ENCODE data around the gene EFCAB14.

EFCAB14 gene

DNA sequence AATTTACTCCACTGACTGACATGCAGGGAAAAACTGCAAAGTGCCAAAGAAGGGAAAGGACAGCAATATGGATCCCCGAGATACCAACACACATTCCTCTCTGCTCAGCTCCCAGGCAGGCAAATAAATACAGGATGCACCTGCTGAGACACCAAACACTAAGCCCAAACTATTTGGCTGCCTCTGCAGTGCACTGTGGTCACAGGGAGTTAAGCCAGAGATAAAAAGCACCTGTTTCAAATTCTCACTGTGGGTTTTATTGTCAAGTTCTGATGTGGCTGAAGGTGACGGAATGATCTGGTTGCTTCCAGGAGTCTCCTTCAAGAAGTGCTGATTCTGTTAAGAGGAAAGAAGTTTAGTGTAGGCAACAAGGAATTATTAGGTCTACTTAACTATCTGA lies 29.6 kb downstream of the EFCAB14 start:
- H3K4me3 ChIP-seq (ENCODE audit: low read depth in 1 of 2, low read length in 2 of 2) = no peak overlapping the region
- H3K27ac ChIP-seq (ENCODE audit: low read length) = 0 out of 2 replicates have a peak overlapping the region, but pooled peaks have one; percentile 1
- peaks cover 4% of the 10 kb centered on the region; the same call in 1 of the 2 replicates for H4K20me1 ChIP-seq (ENCODE audit: insufficient read depth, low read length)
- H3K9me3 ChIP-seq (ENCODE audit: insufficient read depth, low read length, severe bottlenecking) = no peaks in the 10 kb centered on the region
- DNase-seq = peak; percentile 59
- H2AFZ ChIP-seq (ENCODE audit: low read depth, low read length) = no peak overlapping the region
- peak; percentile 91 for ATAC-seq (ENCODE audit: insufficient read depth, low read depth)
- no peak overlapping the region for H3K9ac ChIP-seq (ENCODE audit: low read depth, low read length)
- TF ChIP-seq EZH2 (IDR thresholded peaks at IDR 0.05; ENCODE audit: borderline replicate concordance, low read depth, low read length, severe bottlenecking) = no peak
- peaks cover 91% of the 10 kb centered on the region for H3K36me3 ChIP-seq (ENCODE audit: insufficient read depth, low read length)
- H3K27me3 ChIP-seq (ENCODE audit: insufficient read depth, low read length, poor library complexity) = no peaks in the 10 kb centered on the region
- H3K4me2 ChIP-seq (ENCODE audit: insufficient read depth, low read length) = no peak overlapping the region
- H3K79me2 ChIP-seq (ENCODE audit: insufficient read depth, low read length) = no peaks in the 10 kb centered on the region
- H3K4me1 ChIP-seq (ENCODE audit: insufficient read depth, low read length) = peaks cover 14% of the 10 kb centered on the region

DNA sequence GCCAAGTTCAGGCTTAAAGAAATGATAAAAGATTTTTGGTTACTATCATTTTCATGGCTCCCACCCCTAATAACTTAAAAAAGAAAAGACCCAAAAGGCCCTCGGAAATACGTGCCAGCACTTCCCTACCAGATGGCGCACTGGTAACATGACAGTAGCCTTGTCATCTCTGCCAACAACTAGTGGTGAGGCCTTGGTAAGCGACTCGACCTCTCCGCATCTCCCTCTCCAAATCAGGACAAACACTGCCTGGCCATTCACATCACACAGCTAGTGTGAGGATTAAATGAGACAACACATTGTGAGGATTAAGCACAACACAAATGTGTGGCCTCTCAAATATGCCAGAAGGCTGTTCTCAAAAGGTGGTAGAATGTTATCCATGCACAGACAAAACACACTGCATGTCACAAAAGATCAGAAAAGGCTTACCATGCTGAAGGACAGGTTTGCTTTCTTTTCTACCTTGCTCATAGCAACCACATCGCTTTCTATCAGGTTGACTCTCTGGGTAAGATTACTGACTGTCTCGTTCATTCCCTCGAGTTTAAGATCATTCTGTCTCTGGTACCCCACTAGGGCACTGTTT lies 30.9 kb downstream of the EFCAB14 start:
- Histone ChIP-seq H3K9ac (ENCODE audit: low read depth, low read length) (no peak overlapping the region), H3K27me3 (ENCODE audit: insufficient read depth, low read length, poor library complexity) (no peaks in the 10 kb centered on the region), H4K20me1 (ENCODE audit: insufficient read depth, low read length) (peaks cover 4% of the 10 kb centered on the region; the same call in 1 of the 2 replicates), H3K4me3 (ENCODE audit: low read depth in 1 of 2, low read length in 2 of 2) (no peak overlapping the region), H3K4me1 (ENCODE audit: insufficient read depth, low read length) (peaks cover 14% of the 10 kb centered on the region), H3K4me2 (ENCODE audit: insufficient read depth, low read length) (no peak overlapping the region), H3K36me3 (ENCODE audit: insufficient read depth, low read length) (peaks cover 98% of the 10 kb centered on the region), H2AFZ (ENCODE audit: low read depth, low read length) (no peak overlapping the region), H3K27ac (ENCODE audit: low read length) (no peak overlapping the region), H3K79me2 (ENCODE audit: insufficient read depth, low read length) (no peaks in the 10 kb centered on the region), H3K9me3 (ENCODE audit: insufficient read depth, low read length, severe bottlenecking) (no peaks in the 10 kb centered on the region)
- no peak for DNase-seq
- TF ChIP-seq, protein P1, sequence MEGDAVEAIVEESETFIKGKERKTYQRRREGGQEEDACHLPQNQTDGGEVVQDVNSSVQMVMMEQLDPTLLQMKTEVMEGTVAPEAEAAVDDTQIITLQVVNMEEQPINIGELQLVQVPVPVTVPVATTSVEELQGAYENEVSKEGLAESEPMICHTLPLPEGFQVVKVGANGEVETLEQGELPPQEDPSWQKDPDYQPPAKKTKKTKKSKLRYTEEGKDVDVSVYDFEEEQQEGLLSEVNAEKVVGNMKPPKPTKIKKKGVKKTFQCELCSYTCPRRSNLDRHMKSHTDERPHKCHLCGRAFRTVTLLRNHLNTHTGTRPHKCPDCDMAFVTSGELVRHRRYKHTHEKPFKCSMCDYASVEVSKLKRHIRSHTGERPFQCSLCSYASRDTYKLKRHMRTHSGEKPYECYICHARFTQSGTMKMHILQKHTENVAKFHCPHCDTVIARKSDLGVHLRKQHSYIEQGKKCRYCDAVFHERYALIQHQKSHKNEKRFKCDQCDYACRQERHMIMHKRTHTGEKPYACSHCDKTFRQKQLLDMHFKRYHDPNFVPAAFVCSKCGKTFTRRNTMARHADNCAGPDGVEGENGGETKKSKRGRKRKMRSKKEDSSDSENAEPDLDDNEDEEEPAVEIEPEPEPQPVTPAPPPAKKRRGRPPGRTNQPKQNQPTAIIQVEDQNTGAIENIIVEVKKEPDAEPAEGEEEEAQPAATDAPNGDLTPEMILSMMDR (IDR thresholded peaks at IDR 0.05; ENCODE audit: borderline replicate concordance, extremely low read depth, low read length, poor library complexity, severe bottlenecking) = no peak
- TF ChIP-seq EZH2 (IDR thresholded peaks at IDR 0.05; ENCODE audit: borderline replicate concordance, low read depth, low read length, severe bottlenecking) = no peak
- no peak for ATAC-seq (ENCODE audit: insufficient read depth, low read depth)

DNA sequence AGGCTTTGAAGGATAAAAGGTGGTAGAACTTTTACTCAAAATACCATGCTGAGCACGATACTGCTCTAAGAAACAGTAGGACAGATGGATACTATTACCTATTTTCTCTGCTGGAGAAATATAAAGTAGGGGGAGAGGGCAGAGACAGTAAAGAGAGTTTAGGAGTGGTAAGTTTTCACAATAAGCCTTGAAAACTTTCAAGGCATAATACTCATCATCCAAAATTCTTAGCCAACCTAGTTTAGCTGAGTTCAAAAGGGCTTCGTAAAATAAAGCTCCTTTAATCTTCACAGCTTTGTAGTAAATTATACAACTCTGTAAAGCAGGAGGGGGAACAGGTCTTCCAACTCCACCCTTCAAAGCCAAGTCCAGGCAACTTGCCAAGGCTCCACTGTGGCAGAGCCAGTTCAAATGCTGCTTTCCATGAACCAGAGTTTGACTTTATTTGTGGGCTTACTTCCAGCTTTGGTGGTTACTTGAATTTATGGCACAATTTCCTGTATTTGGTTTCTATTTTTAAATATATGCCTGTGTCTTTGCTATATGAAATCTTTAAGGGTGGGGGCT lies 31.7 kb downstream of the EFCAB14 start:
- H3K4me3 ChIP-seq (ENCODE audit: low read depth in 1 of 2, low read length in 2 of 2) = no peak overlapping the region
- peaks cover 14% of the 10 kb centered on the region for H3K4me1 ChIP-seq (ENCODE audit: insufficient read depth, low read length)
- ATAC-seq (ENCODE audit: insufficient read depth, low read depth) (peak; percentile 64), DNase-seq (peak; percentile 73)
- H3K9ac ChIP-seq (ENCODE audit: low read depth, low read length) = no peak overlapping the region
- H3K36me3 ChIP-seq (ENCODE audit: insufficient read depth, low read length) = peaks cover 98% of the 10 kb centered on the region
- no peak overlapping the region for H3K4me2 ChIP-seq (ENCODE audit: insufficient read depth, low read length)
- no peaks in the 10 kb centered on the region for H3K9me3 ChIP-seq (ENCODE audit: insufficient read depth, low read length, severe bottlenecking)
- no peaks in the 10 kb centered on the region for H3K27me3 ChIP-seq (ENCODE audit: insufficient read depth, low read length, poor library complexity)
- TF ChIP-seq, protein P1 (IDR thresholded peaks at IDR 0.05; ENCODE audit: borderline replicate concordance, extremely low read depth, low read length, poor library complexity, severe bottlenecking) = no peak
- no peak for TF ChIP-seq EZH2 (IDR thresholded peaks at IDR 0.05; ENCODE audit: borderline replicate concordance, low read depth, low read length, severe bottlenecking)
- H3K27ac ChIP-seq (ENCODE audit: low read length) = no peak overlapping the region
- no peaks in the 10 kb centered on the region for H3K79me2 ChIP-seq (ENCODE audit: insufficient read depth, low read length)
- H2AFZ ChIP-seq (ENCODE audit: low read depth, low read length) = no peak overlapping the region
- H4K20me1 ChIP-seq (ENCODE audit: insufficient read depth, low read length) = peaks cover 2% of the 10 kb centered on the region; the same call in 1 of the 2 replicates

DNA sequence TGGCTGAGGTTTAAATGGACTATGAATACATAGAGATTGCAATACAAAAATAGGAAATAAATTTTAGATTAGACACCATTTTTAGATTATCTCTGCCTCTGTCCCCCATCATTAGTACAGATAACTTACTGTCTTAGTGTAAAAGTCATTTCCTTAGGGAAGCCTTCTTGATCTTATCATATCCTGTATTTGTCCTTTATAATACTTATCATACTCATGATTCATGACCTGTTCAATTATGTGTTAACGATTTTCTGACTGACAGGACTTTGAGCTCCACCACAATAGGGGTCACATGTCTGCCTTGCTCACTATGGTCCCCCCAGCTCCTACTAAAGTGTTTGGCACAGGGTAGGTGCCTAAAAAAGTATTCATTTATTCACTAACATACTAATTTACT lies 32.7 kb downstream of the EFCAB14 start:
- Histone ChIP-seq H3K27me3 (ENCODE audit: insufficient read depth, low read length, poor library complexity) (no peaks in the 10 kb centered on the region), H3K4me3 (ENCODE audit: low read depth in 1 of 2, low read length in 2 of 2) (no peak overlapping the region), H3K9ac (ENCODE audit: low read depth, low read length) (no peak overlapping the region), H3K4me2 (ENCODE audit: insufficient read depth, low read length) (no peak overlapping the region), H3K4me1 (ENCODE audit: insufficient read depth, low read length) (peaks cover 14% of the 10 kb centered on the region), H4K20me1 (ENCODE audit: insufficient read depth, low read length) (no peaks in the 10 kb centered on the region; the same call in 1 of the 2 replicates), H3K36me3 (ENCODE audit: insufficient read depth, low read length) (peaks cover 98% of the 10 kb centered on the region), H3K27ac (ENCODE audit: low read length) (no peak overlapping the region), H3K79me2 (ENCODE audit: insufficient read depth, low read length) (no peaks in the 10 kb centered on the region), H2AFZ (ENCODE audit: low read depth, low read length) (no peak overlapping the region), H3K9me3 (ENCODE audit: insufficient read depth, low read length, severe bottlenecking) (no peaks in the 10 kb centered on the region)
- TF ChIP-seq, protein P1 (IDR thresholded peaks at IDR 0.05; ENCODE audit: borderline replicate concordance, extremely low read depth, low read length, poor library complexity, severe bottlenecking) = no peak
- no peak for TF ChIP-seq EZH2 (IDR thresholded peaks at IDR 0.05; ENCODE audit: borderline replicate concordance, low read depth, low read length, severe bottlenecking)
- ATAC-seq (ENCODE audit: insufficient read depth, low read depth) (no peak), DNase-seq (no peak)
